Thymus (tissue), 11 donors: ENCODE data around the gene OAS1. TPM values are rescaled to one million over a fixed set of nuclear protein-coding genes. Genes with fewer than 3 reads are reported as not detected.

Experiments
- DNase-seq, 9 donors: peaks; one replicate each; pipeline ENCODE4 v3.0.0-alpha.2; 2013; ENCODE audit warnings: low spot score in 9 of 9, low read depth in 6 of 9, missing footprints in 1 of 9
- H3K27ac ChIP-seq, 2 donors: one replicate each; pipeline ENCODE4 v1.5.1; 2013; ENCODE audit warnings: control low read depth in 1 of 2, low read depth in 1 of 2, low read length in 1 of 2, mild to moderate bottlenecking in 1 of 2, moderate library complexity in 1 of 2
- H3K27me3 ChIP-seq, 2 donors: one replicate each; pipeline ENCODE4 v1.5.1; 2013; ENCODE audit warnings: low read length in 1 of 2; ENCODE audit not compliant: control insufficient read depth in 2 of 2, insufficient read depth in 1 of 2
- H3K36me3 ChIP-seq, 2 donors: one replicate each; pipeline ENCODE4 v1.5.1; 2013; ENCODE audit warnings: low read length in 1 of 2, mild to moderate bottlenecking in 1 of 2, moderate library complexity in 1 of 2; ENCODE audit not compliant: control insufficient read depth in 2 of 2, insufficient read depth in 2 of 2
- H3K4me1 ChIP-seq, 2 donors: one replicate each; pipeline ENCODE4 v1.5.1; 2013; ENCODE audit warnings: low read length in 2 of 2; ENCODE audit not compliant: control insufficient read depth in 2 of 2, insufficient read depth in 2 of 2
- H3K4me3 ChIP-seq, 2 donors: one replicate each; pipeline ENCODE4 v1.5.1; 2013; ENCODE audit warnings: low read length in 2 of 2, control low read depth in 1 of 2, mild to moderate bottlenecking in 1 of 2
- H3K9me3 ChIP-seq, 2 donors: one replicate each; pipeline ENCODE4 v1.5.1; 2013; ENCODE audit warnings: low read length in 1 of 2, mild to moderate bottlenecking in 1 of 2; ENCODE audit not compliant: control insufficient read depth in 2 of 2, insufficient read depth in 1 of 2
- WGBS: extraction: QIAGEN DNeasy Blood & Tissue Kit; methylation state at CpG from one replicate; pipeline ENCODE4 v1.1.7; 2013; 5-methylcytosine and 5-hydroxymethylcytosine counted together
- polyA plus RNA-seq: library from polyadenylated mRNA; stranded (reverse); fragments of 200-250 nt; gene quantifications from one replicate; pipeline ENCODE4 v1.2.3, GENCODE V29; 2013
- total RNA-seq: library from RNA; stranded (reverse); fragments of 120-200 nt; gene quantifications from one replicate; pipeline ENCODE4 v1.2.4, GENCODE V29; 2013
- donor health status: healthy.

OAS1 gene
- total and polyA plus RNA-seq, 2 donors, result 42.0 to 55.3 TPM

DNA sequence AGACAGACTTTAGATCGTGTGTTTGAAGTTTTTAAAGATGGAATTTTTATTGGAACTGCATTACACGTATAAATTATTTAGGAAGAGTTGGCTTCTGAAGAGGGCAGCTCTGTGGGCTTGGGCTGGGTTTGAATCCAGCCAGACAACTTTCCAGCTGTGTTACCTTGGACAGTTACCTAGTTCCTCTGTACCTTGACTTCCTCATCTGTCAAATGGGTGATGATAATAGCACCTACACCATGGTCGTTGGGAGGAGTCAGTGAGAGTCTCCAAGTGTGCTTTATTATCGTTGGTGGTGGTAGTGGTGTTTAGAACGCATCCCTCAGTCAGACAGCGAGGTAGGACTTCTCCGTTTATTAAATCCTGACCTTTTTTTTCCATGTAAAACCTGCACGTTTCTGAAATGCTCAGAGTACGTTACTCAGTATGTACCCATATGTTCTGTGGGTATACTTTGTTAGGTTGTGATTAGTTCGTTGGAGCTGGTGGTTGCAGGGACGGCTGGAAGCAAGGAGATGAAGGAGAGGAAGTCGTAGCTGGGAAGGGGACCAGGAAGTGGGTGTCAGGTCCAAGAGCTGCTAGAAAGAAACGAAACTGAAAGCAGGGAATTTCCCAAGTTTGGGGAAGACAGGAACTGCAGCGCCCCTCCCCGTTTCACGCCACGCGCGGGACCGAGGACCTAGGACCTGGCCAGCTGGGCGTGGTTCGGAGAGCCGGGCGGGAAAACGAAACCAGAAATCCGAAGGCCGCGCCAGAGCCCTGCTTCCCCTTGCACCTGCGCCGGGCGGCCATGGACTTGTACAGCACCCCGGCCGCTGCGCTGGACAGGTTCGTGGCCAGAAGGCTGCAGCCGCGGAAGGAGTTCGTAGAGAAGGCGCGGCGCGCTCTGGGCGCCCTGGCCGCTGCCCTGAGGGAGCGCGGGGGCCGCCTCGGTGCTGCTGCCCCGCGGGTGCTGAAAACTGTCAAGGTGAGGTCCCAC is 31.3 kb downstream of the OAS1 start, which contains the start of gene OAS3:
Gene OAS3 (plus strand): TSS at position 734 of the 979 bp plus-strand sequence. CDS start 57 bp downstream, at position 791.
- peak in 6 of 9 donors; percentile 26 to 71 (median 38) for DNase-seq
- H3K36me3 ChIP-seq, result peaks cover 0 to 5% of the 10 kb centered on the region in 2 donors
- no peaks in the 10 kb centered on the region for H3K27me3 ChIP-seq
- H3K4me1 ChIP-seq, result peaks cover 12 to 20% of the 10 kb centered on the region in 2 donors
- no peaks in the 10 kb centered on the region for H3K9me3 ChIP-seq
- H3K4me3 ChIP-seq, result peak within 1 kb of the TSS; percentile 64
- H3K27ac ChIP-seq, result peak within 1 kb of the TSS; percentile 64 to 80
- WGBS, result 12% methylated on average over 50 of the region's 50 CpGs

- Histone ChIP-seq H3K36me3 (peaks cover 0 to 5% of the 10 kb centered on the region in 2 donors), H3K27ac (peak overlapping the region; percentile 64 to 80), H3K4me1 (peaks cover 12 to 20% of the 10 kb centered on the region in 2 donors), H3K4me3 (peak overlapping the region; percentile 64), H3K9me3 (no peaks in the 10 kb centered on the region), H3K27me3 (no peaks in the 10 kb centered on the region)
- 25% methylated on average over 11 of the region's 11 CpGs for WGBS
- peak in 1 of 9 donors; percentile 7 for DNase-seq
Measured at GRCh38 chr12:112938751-112939150, 32.0 kb downstream of the OAS1 start.

DNA sequence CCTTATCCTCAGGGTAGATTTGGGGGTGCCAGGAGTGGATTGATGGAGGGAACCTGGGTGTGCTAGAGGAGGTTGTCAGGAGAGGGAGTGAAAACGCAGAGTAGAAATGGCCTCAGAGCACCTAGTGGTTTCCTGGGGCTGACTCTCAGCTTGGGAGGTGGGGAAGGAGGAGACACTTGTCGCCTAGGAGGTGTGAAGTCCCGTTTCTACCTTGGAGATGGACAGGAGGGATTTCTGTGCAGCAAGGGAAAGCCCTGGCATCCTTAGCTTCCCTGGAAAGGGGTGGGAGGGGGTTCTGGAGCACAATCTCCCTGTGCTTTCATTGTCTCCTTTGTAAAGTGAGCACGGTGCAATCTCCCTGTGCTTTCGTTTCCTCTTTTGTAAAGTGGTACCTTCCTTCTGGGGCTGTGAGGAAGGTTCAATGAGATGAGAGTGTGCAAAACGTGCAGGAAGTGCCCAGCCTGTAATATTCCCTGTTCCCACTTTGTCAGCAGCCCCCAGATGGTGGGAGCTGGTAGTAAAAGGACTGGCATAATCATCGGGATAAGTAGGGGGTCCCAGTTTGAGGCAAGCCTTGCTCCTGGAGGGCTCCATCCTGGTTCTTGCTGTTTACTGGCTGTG is 33.1 kb downstream of the OAS1 start:
- peaks cover 5% of the 10 kb centered on the region in 2 donors for H3K36me3 ChIP-seq
- 3% methylated on average over 7 of the region's 7 CpGs for WGBS
- peak overlapping the region; percentile 35 to 64 for H3K4me3 ChIP-seq
- peak overlapping the region in 1 of 2 donors; percentile 0 for H3K27ac ChIP-seq
- H3K9me3 ChIP-seq, result no peaks in the 10 kb centered on the region
- peaks cover 12 to 20% of the 10 kb centered on the region in 2 donors for H3K4me1 ChIP-seq
- H3K27me3 ChIP-seq, result no peaks in the 10 kb centered on the region
- peak in 3 of 9 donors; percentile 18 to 56 (median 27) for DNase-seq

GRCh38 chr12:112941528-112942335 is 35.0 kb downstream of the OAS1 start:
- no peaks in the 10 kb centered on the region for H3K9me3 ChIP-seq
- no peak for DNase-seq
- 96% methylated on average over 16 of the region's 16 CpGs for WGBS
- no peak overlapping the region for H3K4me3 ChIP-seq
- peaks cover 5 to 12% of the 10 kb centered on the region in 2 donors for H3K36me3 ChIP-seq
- no peak overlapping the region for H3K27ac ChIP-seq
- no peaks in the 10 kb centered on the region for H3K27me3 ChIP-seq
- peaks cover 12 to 20% of the 10 kb centered on the region in 2 donors for H3K4me1 ChIP-seq

- Histone ChIP-seq H3K4me1 (peaks cover 12 to 20% of the 10 kb centered on the region in 2 donors), H3K27ac (no peak overlapping the region), H3K27me3 (no peaks in the 10 kb centered on the region), H3K4me3 (no peak overlapping the region), H3K9me3 (no peaks in the 10 kb centered on the region), H3K36me3 (peaks cover 5 to 15% of the 10 kb centered on the region in 2 donors)
- WGBS, result 100% methylated on average over 1 of the region's 1 CpG
- DNase-seq, result no peak
Measured at GRCh38 chr12:112942572-112942971, 35.8 kb downstream of the OAS1 start.

DNA sequence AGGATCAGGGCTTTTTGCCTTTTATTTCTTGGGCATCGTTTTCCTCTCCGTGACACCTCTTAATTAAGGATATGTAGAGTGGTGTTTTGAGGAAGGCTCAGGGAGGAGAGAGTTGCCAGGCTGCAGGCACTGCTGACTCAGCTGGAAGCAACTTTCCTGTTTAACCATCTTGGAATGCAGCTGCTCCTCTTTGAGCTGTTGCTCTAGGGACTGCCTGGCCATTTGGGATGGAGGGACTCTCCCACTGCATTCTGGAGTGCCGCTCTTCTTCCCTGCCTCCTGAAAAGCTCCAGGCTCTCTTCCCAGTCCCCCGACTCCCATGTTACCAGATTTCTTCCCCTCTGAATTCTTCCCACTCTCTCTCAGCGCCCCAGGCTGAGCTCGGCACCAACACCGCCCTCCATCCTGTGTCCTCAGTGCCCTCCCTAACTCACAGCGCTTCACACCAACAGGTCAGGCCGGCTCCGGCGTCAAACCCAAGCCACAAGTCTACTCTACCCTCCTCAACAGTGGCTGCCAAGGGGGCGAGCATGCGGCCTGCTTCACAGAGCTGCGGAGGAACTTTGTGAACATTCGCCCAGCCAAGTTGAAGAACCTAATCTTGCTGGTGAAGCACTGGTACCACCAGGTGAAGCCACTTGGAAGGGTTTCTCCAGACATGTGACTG is 37.4 kb downstream of the OAS1 start:
- H3K36me3 ChIP-seq, result peaks cover 8 to 15% of the 10 kb centered on the region in 2 donors
- no peak overlapping the region for H3K4me3 ChIP-seq
- DNase-seq, result no peak
- 98% methylated on average over 15 of the region's 15 CpGs for WGBS
- no peak overlapping the region for H3K27ac ChIP-seq
- no peaks in the 10 kb centered on the region for H3K27me3 ChIP-seq
- H3K9me3 ChIP-seq, result no peaks in the 10 kb centered on the region
- H3K4me1 ChIP-seq, result peaks cover 7 to 12% of the 10 kb centered on the region in 2 donors

DNA sequence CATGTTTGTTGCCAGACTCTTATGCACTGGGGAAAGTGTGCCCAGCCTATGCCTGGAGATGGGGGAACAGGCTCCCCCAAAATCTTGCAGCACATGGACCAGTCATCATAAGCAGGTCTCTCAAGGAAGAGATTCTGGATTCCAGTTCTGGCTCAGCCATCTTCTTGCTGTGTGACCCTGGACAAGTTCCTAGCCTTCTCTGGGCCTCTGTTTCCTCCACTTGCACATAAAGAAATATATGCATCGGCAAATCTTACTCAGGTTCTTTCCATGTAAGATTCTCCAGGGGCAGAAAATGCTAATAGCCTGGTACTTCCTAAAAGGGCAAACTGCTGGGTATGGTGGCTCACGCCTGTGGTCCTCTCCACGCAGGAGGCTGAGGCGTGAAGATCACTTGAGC is 38.8 kb downstream of the OAS1 start:
- peaks cover 10 to 17% of the 10 kb centered on the region in 2 donors for H3K36me3 ChIP-seq

GRCh38 chr12:112946236-112947000 is 39.7 kb downstream of the OAS1 start:
- Histone ChIP-seq H3K27me3 (no peaks in the 10 kb centered on the region), H3K4me3 (no peak overlapping the region), H3K9me3 (no peaks in the 10 kb centered on the region), H3K36me3 (peaks cover 13 to 21% of the 10 kb centered on the region in 2 donors), H3K27ac (no peak overlapping the region), H3K4me1 (no peaks in the 10 kb centered on the region)
- WGBS, result 96% methylated on average over 14 of the region's 14 CpGs
- DNase-seq, result no peak

More for the DNA sequence above, 38.8 kb downstream of the OAS1 start:
- no peaks in the 10 kb centered on the region for H3K27me3 ChIP-seq
- DNase-seq, result no peak
- H3K27ac ChIP-seq, result no peak overlapping the region
- no peaks in the 10 kb centered on the region for H3K9me3 ChIP-seq
- H3K4me3 ChIP-seq, result no peak overlapping the region
- WGBS, result 98% methylated on average over 4 of the region's 4 CpGs
- H3K4me1 ChIP-seq, result no peaks in the 10 kb centered on the region
